Hematopoietic multipotent progenitor cell treated with erythropoietin and hydrocortisone succinate and interleukin-3 and kit ligand, for 4 days (in vitro differentiated cells): Measurements from ENCODE around the gene NOS3.
"Not testable (repeated sequence)": the region's sequence is repeated elsewhere in the genome, so short reads cannot be mapped to it uniquely, and the experiment has no call there.

Experiments
- DNase-seq: peaks from one replicate; pipeline ENCODE4 v3.0.0-alpha.2; 2015

The NOS3 gene

DNA sequence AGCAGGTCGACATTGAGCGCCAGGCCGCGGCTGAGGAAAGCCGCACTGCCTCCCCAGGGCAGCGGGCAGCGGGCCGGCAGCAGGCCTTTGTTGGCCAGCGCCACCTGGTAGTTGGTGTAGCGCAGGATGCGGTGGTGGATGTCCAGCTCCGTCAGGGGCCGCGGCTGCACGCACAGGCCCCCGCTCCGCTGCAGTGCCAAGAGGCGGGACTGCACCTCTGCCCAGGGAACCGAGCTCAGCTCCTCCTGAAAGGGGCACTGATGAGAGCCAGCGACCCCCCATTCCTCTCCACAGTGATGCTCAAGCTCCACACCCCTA is 28.3 kb downstream of the NOS3 start:
- no peak for DNase-seq

DNA sequence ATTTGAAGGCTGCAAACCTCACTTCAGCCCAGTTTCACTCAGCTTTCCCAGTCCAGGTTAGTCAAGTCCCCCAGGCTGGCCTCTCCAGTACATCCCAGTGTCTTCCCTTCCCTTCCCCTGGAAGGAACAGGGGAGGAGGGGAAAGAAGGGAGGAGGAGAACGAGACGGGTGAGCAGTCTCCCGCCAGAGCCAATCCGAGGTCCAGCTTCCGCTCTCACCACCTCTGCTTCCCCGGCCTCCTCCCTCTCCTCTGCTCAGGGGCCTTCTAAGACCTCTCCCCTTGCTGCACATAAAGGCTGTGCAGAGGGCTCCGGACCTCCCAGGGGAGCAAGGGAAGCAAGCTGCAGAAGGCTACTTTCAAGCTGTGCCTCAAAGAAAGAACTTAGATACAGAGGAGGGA is 29.4 kb downstream of the NOS3 start:
- no peak for DNase-seq

DNA sequence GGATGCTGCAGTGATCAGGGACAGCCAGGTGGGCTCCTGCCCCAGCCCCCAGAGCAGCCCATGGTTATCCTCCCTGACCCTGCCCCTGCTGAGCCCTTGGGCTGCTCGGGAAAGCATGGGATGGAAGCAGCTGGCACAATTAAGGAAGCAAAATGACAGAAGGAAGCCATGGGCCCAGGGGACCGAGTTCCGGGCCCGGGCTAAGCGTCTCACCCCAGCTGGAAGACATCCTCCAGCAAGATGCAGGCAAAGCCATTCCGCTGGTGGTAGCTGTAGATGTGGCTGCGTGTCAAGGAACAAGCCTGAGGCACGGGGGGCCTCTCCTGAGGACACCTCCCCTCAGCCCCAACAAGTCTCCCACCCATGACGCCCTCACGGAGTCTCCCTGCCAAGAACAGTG is 32.4 kb downstream of the NOS3 start:
- DNase-seq: no peak

DNA sequence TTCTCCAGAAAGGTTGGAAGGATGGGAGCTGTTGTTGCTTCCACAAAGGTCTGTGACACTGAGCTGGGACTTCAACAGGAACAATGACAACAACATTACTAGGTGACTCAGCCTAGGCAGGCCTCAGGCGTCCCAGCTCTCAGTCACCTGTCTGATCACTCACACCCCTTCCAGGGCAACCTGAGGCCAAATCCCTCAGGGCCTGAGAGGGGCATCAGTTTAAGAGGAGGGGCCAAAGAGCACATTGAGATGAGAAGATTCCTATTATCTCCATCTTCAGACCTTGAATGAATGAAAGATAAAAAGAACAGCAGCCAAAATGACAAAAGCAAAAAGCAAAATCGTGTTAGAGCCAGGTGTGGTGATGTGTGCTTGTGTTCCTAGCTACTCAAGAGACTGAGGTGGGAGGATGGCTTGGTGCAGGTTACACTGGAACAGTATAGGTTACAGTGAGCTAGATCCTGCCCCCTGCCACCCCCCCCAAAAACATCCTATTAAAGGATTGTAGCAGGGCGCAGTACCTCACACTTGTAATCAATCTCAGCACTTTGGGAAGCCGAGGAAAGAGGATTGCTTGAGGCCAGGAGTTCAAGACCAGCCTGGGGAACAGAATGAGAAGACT is 33.7 kb downstream of the NOS3 start, which contains the start of gene ATG9B:
ATG9B (minus strand) TSS at position 60 of the 622 bp plus-strand sequence. CDS start 71 bp downstream, outside the sequence.
- no peak for DNase-seq

DNA sequence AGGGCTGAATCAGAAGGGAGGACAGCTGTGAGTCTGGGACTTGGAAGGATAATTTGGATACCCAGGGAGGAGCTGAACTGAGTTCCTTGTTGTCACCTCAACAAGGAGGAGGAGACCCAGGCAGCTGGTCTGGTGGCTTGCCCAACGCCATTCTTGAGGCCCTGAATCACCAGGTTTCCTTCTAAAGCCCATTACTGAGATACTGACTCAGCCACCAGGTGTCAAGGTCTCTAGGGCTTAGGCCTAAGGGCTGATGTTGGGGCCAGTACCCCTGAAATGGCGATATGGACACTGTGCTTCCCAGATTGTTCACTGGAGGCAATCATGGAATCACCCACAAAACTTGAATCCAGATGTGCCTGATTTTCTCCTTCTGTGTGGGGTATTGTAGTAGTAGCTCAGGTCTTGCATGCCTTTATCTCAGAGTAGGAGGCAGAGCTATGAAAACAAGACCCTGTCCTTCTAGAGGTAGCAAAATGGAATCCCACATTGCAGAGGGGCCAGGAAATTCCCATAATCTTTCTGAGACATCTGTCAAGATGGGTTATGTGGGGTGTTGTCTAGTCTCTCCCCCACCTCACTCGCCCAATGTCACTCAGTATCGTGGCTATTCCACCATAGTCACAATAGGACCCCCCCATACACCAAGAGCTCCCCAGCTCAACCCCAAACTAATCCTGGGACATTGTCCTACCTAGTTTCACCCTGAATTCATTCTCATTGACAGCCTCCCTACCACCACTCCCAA is 35.3 kb downstream of the NOS3 start:
- DNase-seq: no peak

DNA sequence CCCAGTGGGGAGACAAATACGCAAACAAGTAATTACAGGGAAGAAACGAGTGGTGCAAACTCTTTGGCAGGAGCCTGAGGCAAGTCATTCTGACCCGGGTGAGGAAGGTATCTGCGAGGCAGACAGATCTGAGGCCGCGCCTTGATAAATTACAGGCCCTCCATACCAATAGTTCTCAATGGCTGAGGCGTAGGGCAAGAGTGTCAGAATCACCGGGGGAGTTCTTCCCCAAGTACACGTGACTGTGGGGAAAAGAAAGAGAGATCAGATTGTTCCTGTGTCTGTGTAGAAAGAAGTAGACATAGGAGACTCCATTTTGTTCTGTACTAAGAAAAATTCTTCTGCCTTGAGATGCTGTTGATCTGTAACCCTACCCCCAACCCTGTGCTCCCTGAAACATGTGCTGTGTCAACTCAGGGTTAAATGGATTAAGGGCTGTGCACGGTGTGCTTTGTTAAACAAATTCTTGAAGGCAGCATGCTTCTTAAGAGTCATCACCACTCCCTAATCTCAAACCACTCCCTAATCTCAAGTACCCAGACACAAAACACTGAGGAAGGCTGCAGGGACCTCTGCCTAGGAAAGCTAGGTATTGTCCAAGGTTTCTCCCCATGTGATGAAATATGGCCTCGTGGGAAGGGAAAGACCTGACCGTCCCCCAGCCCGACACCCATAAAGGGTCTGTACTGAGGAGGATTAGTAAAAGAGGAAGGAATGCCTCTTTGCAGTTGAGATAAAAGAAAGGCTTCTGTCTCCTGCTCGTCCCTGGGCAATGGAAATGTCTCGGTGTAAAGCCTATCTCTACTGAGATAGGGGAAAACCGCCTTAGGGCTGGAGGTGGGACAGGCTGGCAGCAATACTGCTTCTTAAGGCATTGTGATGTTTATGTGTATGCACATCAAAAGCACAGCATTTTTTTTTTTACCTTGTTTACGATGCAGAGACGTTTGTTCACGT is 36.2 kb downstream of the NOS3 start:
- DNase-seq: peak; percentile 80

DNA sequence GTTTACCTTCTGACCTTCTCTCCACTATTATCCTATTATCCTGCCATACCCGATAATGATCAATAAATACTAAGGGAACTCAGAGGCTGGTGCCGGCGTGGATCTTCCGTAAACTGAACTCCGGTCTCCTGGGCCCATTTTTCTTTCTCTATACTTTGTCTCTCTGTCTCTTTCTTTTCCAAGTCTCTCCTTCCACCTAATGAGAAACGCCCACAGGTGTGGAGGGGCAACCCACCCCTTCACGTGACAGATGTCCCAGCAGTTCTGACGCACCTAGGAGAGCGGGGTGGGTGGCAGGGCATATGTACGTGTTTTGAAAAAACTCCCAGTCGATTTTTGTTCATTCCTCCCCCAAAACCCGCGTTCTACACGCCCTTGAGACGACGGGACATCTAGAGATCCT is 36.9 kb downstream of the NOS3 start:
- not testable (repeated sequence) for DNase-seq

DNA sequence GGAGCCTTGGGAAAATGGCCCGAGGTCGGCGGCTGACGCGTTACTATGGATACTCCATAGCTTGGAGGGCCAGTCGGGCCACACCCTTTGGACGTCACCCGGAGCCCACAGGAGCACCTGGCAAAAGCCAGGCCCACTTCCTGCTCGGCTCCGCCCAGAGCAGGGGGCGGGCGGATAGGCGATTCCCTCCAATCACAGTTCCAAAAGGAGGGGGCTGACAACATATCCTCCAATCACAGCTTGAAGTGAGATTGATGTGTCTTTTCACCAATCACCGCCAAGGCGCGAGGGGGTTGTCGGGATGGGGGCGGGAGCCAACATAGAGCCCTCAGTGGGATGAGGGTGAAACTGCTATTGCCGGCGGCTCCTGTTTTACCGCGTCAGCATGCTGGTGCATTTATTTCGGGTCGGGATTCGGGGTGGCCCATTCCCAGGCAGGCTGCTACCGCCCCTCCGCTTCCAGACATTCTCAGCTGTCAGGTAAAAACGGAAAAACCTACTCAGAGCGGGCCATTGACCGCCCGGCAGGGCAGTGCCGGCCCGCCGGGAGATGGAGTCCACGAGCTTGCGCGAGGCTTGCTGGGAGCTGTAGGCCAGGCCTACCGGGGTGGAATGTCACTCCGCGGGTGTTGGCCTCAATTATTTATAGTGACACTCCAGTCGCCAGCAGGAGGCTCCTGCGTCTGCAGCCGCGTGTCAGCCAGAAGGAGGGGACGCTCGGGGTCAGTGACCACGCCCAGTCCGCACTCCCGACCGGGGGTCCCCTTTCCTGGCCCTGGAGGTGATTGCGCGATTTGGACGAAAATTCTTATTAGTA is 37.5 kb downstream of the NOS3 start, which contains the start of gene ABCB8:
ABCB8 (plus strand) TSS at position 320 of the 817 bp plus-strand sequence; CDS start at position 386, 66 bp downstream.
- peak; percentile 99 for DNase-seq

DNA sequence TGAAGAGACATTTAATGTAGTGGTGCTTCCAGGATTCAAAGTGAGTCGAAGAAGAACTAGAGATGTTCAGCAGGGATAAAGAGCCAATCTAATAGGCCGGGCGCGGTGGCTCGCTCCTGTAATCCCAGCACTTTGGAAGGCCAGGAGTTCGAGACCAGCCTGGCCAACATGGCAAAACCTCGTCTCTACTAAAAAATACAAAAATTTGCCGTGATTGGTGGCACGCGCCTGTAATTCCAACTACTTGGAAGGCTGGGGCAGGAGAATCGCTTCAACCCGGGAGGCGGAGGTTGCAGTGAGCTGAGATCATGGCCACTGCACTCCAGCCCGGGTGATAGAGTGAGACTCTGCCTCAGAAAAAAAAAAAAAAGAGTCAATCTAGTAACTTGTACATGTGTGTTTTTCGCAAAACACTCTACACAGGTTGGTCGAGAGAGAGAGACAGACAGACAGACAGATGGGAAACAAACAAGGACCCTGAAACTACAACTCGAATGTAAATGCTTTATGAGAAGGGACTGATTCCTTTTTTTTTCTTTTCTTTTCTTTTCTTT is 38.2 kb downstream of the NOS3 start:
- DNase-seq: no peak

DNA sequence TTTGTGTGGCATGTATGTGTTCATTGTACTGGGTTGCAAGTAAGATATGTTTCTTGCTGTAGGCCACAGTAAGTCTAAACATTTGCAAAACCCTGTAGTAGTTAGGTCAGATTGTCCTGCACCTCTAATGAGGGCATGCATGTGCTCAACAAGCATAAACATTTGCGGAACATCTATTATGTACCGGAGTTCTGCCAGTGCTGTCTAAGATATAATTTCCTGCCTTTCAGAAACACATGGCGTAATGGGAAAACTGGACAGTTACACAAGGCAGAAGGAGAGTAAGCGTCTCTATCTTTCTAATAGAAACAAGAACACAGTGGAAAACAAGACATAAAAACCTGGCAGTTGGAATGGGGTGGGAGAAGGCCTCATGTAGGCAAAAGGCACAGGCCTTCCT is 40.2 kb downstream of the NOS3 start:
- DNase-seq: no peak

DNA sequence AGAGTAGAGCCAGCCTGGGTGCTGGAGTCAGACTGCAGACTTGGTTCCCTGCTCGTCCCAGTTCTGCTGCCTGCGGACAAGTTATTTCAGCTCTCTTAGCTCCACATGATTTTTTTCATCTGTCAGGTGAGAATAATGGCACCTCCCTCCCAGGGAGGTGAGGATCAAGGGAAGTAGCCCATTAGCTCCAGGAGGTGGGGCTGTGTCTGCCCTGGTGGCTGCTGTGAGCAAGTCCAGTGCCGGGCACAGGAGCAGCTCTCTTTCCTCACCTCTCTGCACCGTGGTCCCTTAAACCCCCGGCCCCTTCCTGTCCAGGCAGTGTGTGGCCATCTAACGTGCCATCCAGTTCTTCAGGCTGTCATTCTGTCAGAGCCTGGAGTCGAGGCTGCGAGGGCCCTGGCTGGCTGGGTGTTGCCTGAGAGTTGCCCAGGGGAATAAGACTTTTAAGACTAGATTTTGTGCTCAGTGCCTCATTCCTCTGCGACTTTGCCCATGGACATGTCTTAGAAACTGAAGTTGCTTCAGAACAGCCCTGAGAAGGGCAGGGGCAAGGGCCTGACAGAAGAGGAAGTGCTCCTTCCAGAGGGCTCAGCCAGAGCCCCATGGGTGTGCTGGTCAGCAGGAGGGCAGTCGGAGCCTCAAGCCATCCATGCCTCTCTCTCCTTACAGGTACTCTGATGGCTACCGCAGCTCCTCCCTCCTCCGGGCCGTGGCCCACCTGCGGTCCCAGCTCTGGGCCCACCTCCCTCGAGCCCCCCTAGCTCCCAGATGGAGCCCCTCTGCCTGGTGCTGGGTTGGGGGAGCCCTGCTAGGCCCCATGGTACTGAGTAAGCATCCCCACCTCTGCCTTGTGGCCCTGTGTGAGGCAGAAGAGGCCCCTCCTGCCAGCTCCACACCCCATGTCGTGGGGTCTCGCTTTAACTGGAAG is 42.4 kb downstream of the NOS3 start:
- DNase-seq: no peak

DNA sequence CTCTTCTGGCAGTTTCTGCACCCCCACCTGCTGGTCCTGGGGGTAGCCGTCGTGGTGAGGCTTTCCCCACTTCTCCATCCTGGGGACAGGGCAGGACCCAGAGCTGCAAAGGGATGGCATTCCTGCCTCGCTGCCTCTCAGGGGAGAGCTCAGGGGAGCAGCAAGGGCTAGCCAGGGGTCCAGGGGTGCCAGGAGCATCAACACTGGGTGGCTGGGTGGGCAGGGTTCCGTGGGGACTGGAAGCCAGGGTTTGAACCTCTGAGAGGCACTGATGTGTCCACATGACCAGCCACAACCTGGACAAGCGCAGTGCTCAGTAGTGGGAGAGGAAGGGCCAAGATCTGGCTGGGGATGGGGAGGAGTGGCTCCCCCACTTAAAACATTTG is 43.0 kb downstream of the NOS3 start:
- no peak for DNase-seq

DNA sequence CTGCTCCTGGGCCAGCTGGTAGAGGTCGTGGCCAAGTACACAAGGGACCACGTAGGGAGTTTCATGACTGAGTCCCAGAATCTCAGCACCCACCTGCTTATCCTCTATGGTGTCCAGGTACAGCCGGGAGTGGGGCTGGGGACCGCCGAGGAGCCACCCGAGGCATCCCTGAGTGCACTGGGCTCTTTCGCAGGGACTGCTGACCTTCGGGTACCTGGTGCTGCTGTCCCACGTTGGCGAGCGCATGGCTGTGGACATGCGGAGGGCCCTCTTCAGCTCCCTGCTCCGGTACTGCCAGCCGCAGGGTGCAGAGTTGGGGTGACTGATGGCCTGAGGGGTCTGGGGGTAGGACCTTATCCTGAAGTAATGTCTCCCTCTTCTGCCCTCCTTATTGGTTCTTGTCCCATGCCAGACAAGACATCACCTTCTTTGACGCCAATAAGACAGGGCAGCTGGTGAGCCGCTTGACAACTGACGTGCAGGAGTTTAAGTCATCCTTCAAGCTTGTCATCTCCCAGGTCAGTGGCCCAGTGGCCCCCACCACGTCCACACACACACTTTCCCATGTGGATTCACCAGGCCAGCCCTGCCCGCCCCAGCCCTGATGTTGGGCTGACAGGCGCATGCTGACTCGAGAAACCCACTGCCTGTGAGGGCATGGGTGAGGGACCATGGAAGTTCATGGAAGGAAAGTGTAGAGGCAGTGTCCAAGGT is 43.7 kb downstream of the NOS3 start:
- no peak for DNase-seq

DNA sequence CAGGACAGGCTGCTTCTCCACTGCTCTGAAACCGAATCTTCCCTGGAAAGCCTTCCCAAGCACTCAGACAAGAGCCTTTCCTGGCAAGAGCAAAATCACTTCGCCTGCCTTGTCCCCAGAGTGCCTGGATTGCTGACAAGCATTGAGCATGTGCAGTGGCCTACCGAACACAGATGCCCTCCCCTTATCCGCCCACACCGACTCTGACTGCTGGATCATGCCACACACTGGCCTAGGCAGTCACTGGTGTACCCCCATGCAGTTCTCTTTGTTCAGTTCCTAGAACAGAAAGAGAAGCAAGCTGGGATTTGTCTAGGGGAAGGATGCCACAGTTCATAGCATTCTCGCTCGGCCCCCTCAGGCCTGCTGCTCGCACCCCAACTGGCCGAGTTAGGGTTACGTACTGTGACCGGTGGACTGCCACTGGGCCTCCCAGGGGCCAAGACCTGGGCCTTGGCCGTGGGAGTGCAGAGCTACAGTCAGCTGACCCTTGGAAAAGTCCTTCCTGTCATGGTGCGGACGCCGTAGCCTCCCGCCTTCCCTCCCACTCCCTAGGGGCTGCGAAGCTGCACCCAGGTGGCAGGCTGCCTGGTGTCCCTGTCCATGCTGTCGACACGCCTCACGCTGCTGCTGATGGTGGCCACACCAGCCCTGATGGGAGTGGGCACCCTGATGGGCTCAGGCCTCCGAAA is 44.4 kb downstream of the NOS3 start:
- DNase-seq: no peak

DNA sequence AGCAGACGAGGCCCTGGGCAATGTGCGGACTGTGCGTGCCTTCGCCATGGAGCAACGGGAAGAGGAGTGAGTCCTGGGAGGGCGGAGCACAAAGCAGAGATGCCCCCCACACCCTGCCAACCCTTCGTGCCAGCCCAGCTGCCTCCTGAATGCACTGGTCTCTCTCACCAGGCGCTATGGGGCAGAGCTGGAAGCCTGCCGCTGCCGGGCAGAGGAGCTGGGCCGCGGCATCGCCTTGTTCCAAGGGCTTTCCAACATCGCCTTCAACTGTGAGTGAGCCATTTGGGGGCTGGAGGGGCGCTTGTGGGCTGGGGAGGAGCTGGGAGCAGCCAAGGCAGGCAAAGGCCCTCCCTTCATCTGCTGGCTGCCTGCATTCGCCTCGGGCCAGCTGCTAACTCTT is 45.1 kb downstream of the NOS3 start:
- no peak for DNase-seq

DNA sequence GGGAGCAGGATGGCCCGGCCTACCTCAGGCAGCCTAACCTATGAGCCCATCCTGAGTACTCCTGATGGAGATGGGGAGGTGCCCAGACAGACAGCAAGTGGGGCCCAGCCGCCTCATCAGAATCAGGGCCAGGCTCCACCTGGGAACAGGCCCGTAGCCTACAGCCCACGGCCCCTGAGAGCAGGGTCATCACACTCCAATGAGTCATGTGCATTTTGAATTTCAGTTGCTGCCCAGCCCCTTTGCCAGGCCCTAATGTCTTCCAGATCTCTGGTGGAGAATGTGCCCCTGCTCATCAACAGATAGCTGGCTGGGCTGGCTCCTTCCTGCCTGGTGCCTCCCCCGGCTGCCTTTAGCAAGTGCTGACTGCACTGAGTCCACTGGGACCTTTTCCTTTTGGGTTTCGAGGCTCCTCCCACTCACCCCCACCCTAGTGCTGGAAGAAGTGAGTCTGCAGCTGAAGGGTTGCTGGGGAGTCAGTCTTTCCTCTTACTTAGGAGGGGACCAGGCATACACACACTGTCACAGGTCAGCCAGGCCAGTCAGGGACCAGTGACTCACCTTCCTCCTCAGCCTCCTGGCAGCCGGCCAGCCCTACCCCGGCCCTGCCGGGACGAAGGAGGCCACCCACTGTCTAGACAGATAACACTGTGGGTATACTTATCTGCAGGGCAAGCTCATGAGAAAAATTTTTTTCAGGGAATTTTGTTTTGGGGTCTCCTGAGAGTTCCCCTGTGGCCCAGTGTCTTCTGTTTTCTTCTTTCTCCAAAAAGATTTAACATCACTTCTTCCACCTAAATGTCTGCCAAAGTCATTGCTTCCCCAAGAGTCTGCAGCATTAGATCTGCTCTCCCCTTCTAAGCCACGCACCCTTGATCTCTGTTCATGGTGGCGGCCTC is 48.4 kb downstream of the NOS3 start:
- peak; percentile 97 for DNase-seq

DNA sequence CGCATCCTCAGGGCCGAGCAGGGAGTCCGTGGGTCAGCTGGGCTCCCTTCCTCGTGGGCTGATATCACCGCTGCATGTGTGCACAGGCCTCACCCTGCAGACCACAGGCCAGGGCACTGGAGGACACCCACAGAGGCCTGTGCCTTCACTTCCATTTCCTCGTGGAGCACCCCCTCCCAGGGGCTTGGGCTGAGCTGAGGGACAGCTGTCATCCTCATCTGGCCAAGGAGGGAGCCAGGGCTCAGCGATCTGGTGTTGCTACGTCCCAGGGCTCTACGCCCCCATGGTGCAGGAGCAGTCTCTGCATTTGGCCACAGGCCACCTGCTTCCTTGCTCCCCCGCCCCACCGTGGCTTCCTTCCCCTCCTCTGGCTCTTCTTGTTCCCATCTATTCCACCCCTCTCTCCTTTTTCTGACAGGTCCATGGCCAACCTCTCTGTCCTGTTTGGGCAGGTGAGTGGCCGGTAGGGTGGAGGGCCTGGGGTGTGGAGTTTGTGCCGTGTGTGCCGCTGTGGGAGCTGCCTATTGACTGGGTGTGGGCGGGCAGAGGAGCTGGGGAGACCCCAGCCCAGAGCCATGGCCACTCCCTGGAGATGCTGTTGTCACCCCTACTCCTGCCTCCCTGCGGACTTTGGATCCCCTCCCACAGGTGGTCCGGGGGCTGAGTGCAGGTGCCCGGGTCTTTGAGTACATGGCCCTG is 49.2 kb downstream of the NOS3 start:
- no peak for DNase-seq
